Chondrocyte (in vitro differentiated cells): Measurements from ENCODE around the gene ALPK3. TPM values are rescaled to one million over a fixed set of nuclear protein-coding genes. Genes with fewer than 3 reads are reported as not detected.

Experiments used
- DNase-seq: peaks from one replicate; pipeline ENCODE4 v3.0.0; 2021; ENCODE audit warnings: mixed read lengths, low spot score
- H3K27ac Mint-ChIP-seq: one replicate; pipeline ENCODE4 v1.8.0; 2021; ENCODE audit warnings: mild to moderate bottlenecking, moderate library complexity, mixed read lengths; ENCODE audit not compliant: unreplicated experiment
- H3K27me3 Mint-ChIP-seq: 2 replicates; pipeline ENCODE4 v1.8.0; 2021; ENCODE audit warnings: low read depth, mixed read lengths
- H3K36me3 Mint-ChIP-seq: 2 replicates; pipeline ENCODE4 v1.8.0; 2021; ENCODE audit warnings: low read depth, mixed read lengths
- H3K4me1 Mint-ChIP-seq: 2 replicates; pipeline ENCODE4 v1.8.0; 2021; ENCODE audit warnings: low read depth, mild to moderate bottlenecking, mixed read lengths
- H3K4me3 Mint-ChIP-seq: one replicate; pipeline ENCODE4 v1.8.0; 2021; ENCODE audit warnings: mild to moderate bottlenecking, moderate library complexity, mixed read lengths; ENCODE audit not compliant: unreplicated experiment
- H3K9me3 Mint-ChIP-seq: 2 replicates; pipeline ENCODE4 v1.8.0; 2021; ENCODE audit warnings: low read depth, mixed read lengths
- CTCF ChIP-seq: fragments of 200-600 bp; sonication (generic); IDR thresholded peaks from 2 replicates; pipeline ENCODE4 v1.5.0; 2021; ENCODE audit warnings: antibody characterized with exemption, mild to moderate bottlenecking, moderate library complexity
- long read RNA-seq: library from polyadenylated mRNA; stranded (forward); transcript quantifications from one replicate; pipeline ENCODE4 v2.0.0, GENCODE V29; 2021
- total RNA-seq: library from RNA; stranded (reverse); gene quantifications from 3 replicates; pipeline ENCODE4 v1.2.1, GENCODE V29; 2021

Gene ALPK3, protein sequence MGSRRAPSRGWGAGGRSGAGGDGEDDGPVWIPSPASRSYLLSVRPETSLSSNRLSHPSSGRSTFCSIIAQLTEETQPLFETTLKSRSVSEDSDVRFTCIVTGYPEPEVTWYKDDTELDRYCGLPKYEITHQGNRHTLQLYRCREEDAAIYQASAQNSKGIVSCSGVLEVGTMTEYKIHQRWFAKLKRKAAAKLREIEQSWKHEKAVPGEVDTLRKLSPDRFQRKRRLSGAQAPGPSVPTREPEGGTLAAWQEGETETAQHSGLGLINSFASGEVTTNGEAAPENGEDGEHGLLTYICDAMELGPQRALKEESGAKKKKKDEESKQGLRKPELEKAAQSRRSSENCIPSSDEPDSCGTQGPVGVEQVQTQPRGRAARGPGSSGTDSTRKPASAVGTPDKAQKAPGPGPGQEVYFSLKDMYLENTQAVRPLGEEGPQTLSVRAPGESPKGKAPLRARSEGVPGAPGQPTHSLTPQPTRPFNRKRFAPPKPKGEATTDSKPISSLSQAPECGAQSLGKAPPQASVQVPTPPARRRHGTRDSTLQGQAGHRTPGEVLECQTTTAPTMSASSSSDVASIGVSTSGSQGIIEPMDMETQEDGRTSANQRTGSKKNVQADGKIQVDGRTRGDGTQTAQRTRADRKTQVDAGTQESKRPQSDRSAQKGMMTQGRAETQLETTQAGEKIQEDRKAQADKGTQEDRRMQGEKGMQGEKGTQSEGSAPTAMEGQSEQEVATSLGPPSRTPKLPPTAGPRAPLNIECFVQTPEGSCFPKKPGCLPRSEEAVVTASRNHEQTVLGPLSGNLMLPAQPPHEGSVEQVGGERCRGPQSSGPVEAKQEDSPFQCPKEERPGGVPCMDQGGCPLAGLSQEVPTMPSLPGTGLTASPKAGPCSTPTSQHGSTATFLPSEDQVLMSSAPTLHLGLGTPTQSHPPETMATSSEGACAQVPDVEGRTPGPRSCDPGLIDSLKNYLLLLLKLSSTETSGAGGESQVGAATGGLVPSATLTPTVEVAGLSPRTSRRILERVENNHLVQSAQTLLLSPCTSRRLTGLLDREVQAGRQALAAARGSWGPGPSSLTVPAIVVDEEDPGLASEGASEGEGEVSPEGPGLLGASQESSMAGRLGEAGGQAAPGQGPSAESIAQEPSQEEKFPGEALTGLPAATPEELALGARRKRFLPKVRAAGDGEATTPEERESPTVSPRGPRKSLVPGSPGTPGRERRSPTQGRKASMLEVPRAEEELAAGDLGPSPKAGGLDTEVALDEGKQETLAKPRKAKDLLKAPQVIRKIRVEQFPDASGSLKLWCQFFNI (N-terminal part only)
- total RNA-seq: 0.56 to 6.4 TPM (median 4.2 TPM) in 3 replicates
- long read RNA-seq, partial matches to known transcripts: 1 of 2 reads
- long read RNA-seq, other reads (novel, unspliced or antisense): 1 of 2 reads

GRCh38 chr15:84816694-84817465, at the start of gene ALPK3:
ALPK3 (plus strand) TSS chr15:84817356; CDS start chr15:84817453, 97 bp downstream.
- Mint-ChIP-seq H3K4me1 (peaks cover 25% of the 10 kb centered on the region), H3K27ac (peak within 1 kb of the TSS; percentile 85), H3K27me3 (no peaks in the 10 kb centered on the region), H3K9me3 (no peaks in the 10 kb centered on the region), H3K36me3 (peaks cover 3% of the 10 kb centered on the region), H3K4me3 (peak within 1 kb of the TSS; percentile 54)
- DNase-seq: no peak
- peak; percentile 36 for TF ChIP-seq CTCF

DNA sequence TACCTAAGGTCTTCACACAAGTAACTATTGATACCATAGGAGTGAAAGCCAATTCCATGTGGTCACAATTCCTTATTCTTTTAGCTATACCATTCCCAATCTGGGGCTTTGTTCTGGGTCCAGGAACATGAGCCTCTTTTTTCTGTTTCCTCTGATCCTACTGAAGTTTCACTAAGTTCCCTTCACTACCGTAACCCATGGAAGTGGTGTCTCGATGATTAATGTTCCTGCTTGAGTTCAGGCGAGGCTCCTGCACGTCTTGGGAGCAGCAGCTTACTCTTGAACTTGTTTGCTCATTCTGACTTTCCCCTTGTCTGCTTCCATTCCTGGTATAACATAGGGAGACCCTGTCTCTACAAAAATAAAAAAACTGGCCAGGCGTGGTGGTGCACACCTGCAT, 45.1 kb upstream of the ALPK3 start:
- DNase-seq: no peak
- TF ChIP-seq CTCF: no peak
- H3K4me1 Mint-ChIP-seq: peaks cover 15% of the 10 kb centered on the region
- no peaks in the 10 kb centered on the region for H3K27me3 Mint-ChIP-seq
- H3K9me3 Mint-ChIP-seq: no peaks in the 10 kb centered on the region
- H3K36me3 Mint-ChIP-seq: peaks cover 10% of the 10 kb centered on the region
- H3K4me3 Mint-ChIP-seq: no peak overlapping the region
- H3K27ac Mint-ChIP-seq: peak overlapping the region; percentile 32

- Mint-ChIP-seq H3K36me3 (peaks cover 10% of the 10 kb centered on the region), H3K27me3 (no peaks in the 10 kb centered on the region), H3K4me3 (no peak overlapping the region), H3K27ac (no peak overlapping the region), H3K4me1 (peaks cover 15% of the 10 kb centered on the region), H3K9me3 (no peaks in the 10 kb centered on the region)
- TF ChIP-seq CTCF: no peak
- no peak for DNase-seq
Measured at GRCh38 chr15:84772467-84772866, 44.7 kb upstream of the ALPK3 start.

DNA sequence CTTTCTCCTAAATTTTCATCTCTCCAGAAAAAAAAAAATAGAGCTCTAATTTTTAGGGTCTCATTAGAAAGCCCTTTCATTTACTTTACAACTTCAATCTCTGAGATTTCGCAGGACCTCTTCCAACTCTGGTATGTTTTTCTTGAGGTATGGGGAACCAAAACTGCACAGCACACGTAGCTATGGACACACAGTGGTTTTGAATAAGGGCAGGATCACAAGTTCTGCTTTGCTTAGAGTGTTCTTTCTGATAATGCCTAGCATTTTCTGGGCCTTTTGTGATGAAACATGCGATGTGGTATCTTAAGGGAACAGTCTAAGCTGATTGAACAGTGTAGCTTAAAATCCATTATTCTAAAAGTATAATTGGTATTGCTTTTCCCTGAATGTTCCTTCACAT, 43.4 kb upstream of the ALPK3 start:
- Mint-ChIP-seq H3K27ac (peak overlapping the region; percentile 10), H3K4me1 (peaks cover 15% of the 10 kb centered on the region), H3K4me3 (no peak overlapping the region), H3K9me3 (no peaks in the 10 kb centered on the region), H3K27me3 (no peaks in the 10 kb centered on the region), H3K36me3 (peaks cover 7% of the 10 kb centered on the region)
- TF ChIP-seq CTCF: no peak
- no peak for DNase-seq
